Transverse colon (tissue), 4 donors: ENCODE results near the gene RAPGEF4.

Experiments used
- POLR2AphosphoS5 ChIP-seq, 3 donors: sonication (generic); formaldehyde crosslinking; IDR thresholded peaks; one replicate each; pipeline ENCODE4 v1.6.1; 2016; ENCODE audit warnings: antibody characterized with exemption in 3 of 3
- TF ChIP-seq, protein P1 (sequence below), 5 experiments: fragments of 200-600 bp in 3 of 5; fragments of 450-650 bp in 2 of 5; sonication (generic) in 3 of 5; IDR thresholded peaks; 1 replicate in 2 of 5; 2 replicates in 3 of 5; pipeline ENCODE4 v1.5.1; 2016 to 2017; ENCODE audit warnings: antibody characterized with exemption in 5 of 5, inconsistent platforms in 3 of 5, mild to moderate bottlenecking in 2 of 5, moderate library complexity in 1 of 5

DNA sequence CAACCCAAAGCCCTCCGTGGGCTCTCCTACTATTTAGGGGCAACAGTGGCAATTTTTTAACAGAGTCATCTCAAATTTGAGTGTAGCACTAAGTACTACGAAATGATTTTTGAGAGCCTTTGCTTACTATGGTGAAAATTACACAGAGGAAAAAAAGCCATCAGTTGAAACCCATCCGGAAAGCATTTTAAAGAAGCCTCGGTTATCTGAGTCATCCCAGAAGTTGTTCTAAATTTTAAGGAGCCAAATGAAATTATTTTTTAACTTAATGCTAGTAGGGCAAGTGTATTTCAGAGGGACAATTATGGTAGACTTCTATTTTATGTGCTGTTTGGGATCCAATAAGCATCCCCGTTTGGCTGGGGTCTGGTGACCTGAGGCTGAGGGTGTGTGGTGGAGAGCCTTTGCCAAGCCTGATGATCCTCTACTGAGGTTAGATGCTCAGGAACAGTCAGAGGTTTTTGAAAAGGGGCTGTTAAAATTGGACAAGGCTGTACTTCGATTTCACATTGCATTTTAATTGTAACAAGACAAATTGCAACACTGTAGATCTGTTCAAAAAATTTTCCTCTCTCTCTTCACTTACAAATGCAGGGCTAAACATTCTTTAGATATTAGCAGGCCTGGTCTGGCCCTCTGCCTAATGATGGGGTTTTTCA is 47.0 kb downstream of the RAPGEF4 start:
- TF ChIP-seq, protein P1, sequence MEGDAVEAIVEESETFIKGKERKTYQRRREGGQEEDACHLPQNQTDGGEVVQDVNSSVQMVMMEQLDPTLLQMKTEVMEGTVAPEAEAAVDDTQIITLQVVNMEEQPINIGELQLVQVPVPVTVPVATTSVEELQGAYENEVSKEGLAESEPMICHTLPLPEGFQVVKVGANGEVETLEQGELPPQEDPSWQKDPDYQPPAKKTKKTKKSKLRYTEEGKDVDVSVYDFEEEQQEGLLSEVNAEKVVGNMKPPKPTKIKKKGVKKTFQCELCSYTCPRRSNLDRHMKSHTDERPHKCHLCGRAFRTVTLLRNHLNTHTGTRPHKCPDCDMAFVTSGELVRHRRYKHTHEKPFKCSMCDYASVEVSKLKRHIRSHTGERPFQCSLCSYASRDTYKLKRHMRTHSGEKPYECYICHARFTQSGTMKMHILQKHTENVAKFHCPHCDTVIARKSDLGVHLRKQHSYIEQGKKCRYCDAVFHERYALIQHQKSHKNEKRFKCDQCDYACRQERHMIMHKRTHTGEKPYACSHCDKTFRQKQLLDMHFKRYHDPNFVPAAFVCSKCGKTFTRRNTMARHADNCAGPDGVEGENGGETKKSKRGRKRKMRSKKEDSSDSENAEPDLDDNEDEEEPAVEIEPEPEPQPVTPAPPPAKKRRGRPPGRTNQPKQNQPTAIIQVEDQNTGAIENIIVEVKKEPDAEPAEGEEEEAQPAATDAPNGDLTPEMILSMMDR (IDR thresholded peaks at IDR 0.05): no peak
- TF ChIP-seq POLR2AphosphoS5 (IDR thresholded peaks at IDR 0.05): no peak
